ENCODE results near the gene TNFSF15. TPM values are rescaled to one million over a fixed set of nuclear protein-coding genes. Genes with fewer than 3 reads are reported as not detected.

The TNFSF15 gene
- total RNA-seq, 1 experiment from 2014 or later: not detected

DNA sequence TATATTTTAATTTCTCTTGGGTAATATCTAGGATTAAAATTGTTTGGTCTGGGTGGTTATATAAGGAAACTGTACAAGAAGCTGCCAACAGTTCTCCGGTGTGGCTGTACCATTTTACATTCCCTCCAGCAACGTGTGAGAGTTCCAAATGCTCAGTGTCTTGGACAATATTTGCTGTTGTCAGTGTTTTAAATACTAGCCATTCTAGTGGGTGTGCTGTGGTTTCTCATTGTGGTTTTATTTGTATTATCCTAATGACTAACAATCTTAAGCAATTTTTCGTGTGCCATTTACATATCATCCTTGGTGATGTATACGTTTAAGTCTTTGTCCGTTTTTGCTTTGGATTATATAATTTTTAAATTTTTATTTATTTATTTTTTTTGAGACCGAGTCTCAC is 34.0 kb downstream of the TNFSF15 start:
- Mint-ChIP-seq H3K27ac (no peak overlapping the region), H3K4me1 (no peaks in the 10 kb centered on the region), H3K9me3 (no peaks in the 10 kb centered on the region), H3K4me3 (no peak overlapping the region), H3K36me3 (ENCODE audit: insufficient read depth in 1 of 3, low read depth in 3 of 3) (no peaks in the 10 kb centered on the region), H3K27me3 (ENCODE audit: low read depth) (peaks cover 29% of the 10 kb centered on the region)
- Histone ChIP-seq H3K18ac (ENCODE audit: insufficient read length, low read depth, low read length) (no peak overlapping the region), H4K91ac (ENCODE audit: insufficient read length, low read depth, low read length) (no peak overlapping the region), H4K5ac (ENCODE audit: insufficient read length, low read depth, low read length) (no peak overlapping the region), H3K79me2 (ENCODE audit: insufficient read depth, low read length) (no peaks in the 10 kb centered on the region), H2BK12ac (ENCODE audit: insufficient read length, low read depth, low read length) (no peak overlapping the region), H2BK120ac (ENCODE audit: low read depth, low read length, poor library complexity, severe bottlenecking) (no peak overlapping the region), H2BK20ac (ENCODE audit: low read depth, low read length, poor library complexity, severe bottlenecking) (no peak overlapping the region), H3K14ac (ENCODE audit: insufficient read depth, low read length) (no peak overlapping the region), H4K20me1 (ENCODE audit: control insufficient read depth, insufficient read depth, insufficient read length) (peaks cover 2% of the 10 kb centered on the region), H3K4ac (ENCODE audit: low read depth, low read length) (no peak overlapping the region), H3K9ac (ENCODE audit: extremely low read depth, insufficient read length, low read length) (no peak overlapping the region), H2BK15ac (ENCODE audit: low read depth, low read length) (no peak overlapping the region), H3K4me2 (ENCODE audit: insufficient read depth, insufficient read length, low read length) (no peak overlapping the region), H3K79me1 (ENCODE audit: insufficient read depth, low read depth, low read length, poor library complexity, severe bottlenecking) (no peaks in the 10 kb centered on the region), H3T11ph (ENCODE audit: low read length) (no peak overlapping the region), H3K27ac (ENCODE audit: insufficient read length, low read depth, low read length) (no peak overlapping the region), H2AFZ (ENCODE audit: low read length) (no peak overlapping the region), H2AK5ac (ENCODE audit: insufficient read length, low read length) (no peak overlapping the region), H3K9me3 (ENCODE audit: control insufficient read depth, low read depth, low read length) (no peaks in the 10 kb centered on the region), H3K23ac (ENCODE audit: insufficient read length, low read depth, low read length) (no peak overlapping the region), H3K4me1 (ENCODE audit: insufficient read depth, low read length) (no peaks in the 10 kb centered on the region), H3K56ac (ENCODE audit: insufficient read length, low read depth, low read length) (no peak overlapping the region), H3K27me3 (ENCODE audit: insufficient read depth, low read length) (no peaks in the 10 kb centered on the region), H2BK5ac (ENCODE audit: insufficient read length, low read length) (no peak overlapping the region), H4K8ac (replicated peaks; ENCODE audit: insufficient read length, low read depth, low read length) (no peak overlapping the region), H3K23me2 (ENCODE audit: insufficient read length, low read depth, low read length, poor library complexity, severe bottlenecking) (no peaks in the 10 kb centered on the region)
- DNase-seq: no peak
- TF ChIP-seq, protein P1, sequence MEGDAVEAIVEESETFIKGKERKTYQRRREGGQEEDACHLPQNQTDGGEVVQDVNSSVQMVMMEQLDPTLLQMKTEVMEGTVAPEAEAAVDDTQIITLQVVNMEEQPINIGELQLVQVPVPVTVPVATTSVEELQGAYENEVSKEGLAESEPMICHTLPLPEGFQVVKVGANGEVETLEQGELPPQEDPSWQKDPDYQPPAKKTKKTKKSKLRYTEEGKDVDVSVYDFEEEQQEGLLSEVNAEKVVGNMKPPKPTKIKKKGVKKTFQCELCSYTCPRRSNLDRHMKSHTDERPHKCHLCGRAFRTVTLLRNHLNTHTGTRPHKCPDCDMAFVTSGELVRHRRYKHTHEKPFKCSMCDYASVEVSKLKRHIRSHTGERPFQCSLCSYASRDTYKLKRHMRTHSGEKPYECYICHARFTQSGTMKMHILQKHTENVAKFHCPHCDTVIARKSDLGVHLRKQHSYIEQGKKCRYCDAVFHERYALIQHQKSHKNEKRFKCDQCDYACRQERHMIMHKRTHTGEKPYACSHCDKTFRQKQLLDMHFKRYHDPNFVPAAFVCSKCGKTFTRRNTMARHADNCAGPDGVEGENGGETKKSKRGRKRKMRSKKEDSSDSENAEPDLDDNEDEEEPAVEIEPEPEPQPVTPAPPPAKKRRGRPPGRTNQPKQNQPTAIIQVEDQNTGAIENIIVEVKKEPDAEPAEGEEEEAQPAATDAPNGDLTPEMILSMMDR (conservative IDR thresholded peaks at IDR 0.05): no peak
- no CpG with 5 or more reads among the region's 6 CpGs for WGBS (ENCODE audit: extremely low coverage, insufficient read length, low lambda C conversion rate)
